Thymus (tissue), 11 donors: ENCODE data around the gene SEBOX. TPM values are rescaled to one million over a fixed set of nuclear protein-coding genes. Genes with fewer than 3 reads are reported as not detected.

Experiments
- DNase-seq, 9 donors: peaks; one replicate each; pipeline ENCODE4 v3.0.0-alpha.2; 2013; ENCODE audit warnings: low spot score in 9 of 9, low read depth in 6 of 9, missing footprints in 1 of 9
- H3K27ac ChIP-seq, 2 donors: one replicate each; pipeline ENCODE4 v1.5.1; 2013; ENCODE audit warnings: control low read depth in 1 of 2, low read depth in 1 of 2, low read length in 1 of 2, mild to moderate bottlenecking in 1 of 2, moderate library complexity in 1 of 2
- H3K27me3 ChIP-seq, 2 donors: one replicate each; pipeline ENCODE4 v1.5.1; 2013; ENCODE audit warnings: low read length in 1 of 2; ENCODE audit not compliant: control insufficient read depth in 2 of 2, insufficient read depth in 1 of 2
- H3K36me3 ChIP-seq, 2 donors: one replicate each; pipeline ENCODE4 v1.5.1; 2013; ENCODE audit warnings: low read length in 1 of 2, mild to moderate bottlenecking in 1 of 2, moderate library complexity in 1 of 2; ENCODE audit not compliant: control insufficient read depth in 2 of 2, insufficient read depth in 2 of 2
- H3K4me1 ChIP-seq, 2 donors: one replicate each; pipeline ENCODE4 v1.5.1; 2013; ENCODE audit warnings: low read length in 2 of 2; ENCODE audit not compliant: control insufficient read depth in 2 of 2, insufficient read depth in 2 of 2
- H3K4me3 ChIP-seq, 2 donors: one replicate each; pipeline ENCODE4 v1.5.1; 2013; ENCODE audit warnings: low read length in 2 of 2, control low read depth in 1 of 2, mild to moderate bottlenecking in 1 of 2
- H3K9me3 ChIP-seq, 2 donors: one replicate each; pipeline ENCODE4 v1.5.1; 2013; ENCODE audit warnings: low read length in 1 of 2, mild to moderate bottlenecking in 1 of 2; ENCODE audit not compliant: control insufficient read depth in 2 of 2, insufficient read depth in 1 of 2
- WGBS: extraction: QIAGEN DNeasy Blood & Tissue Kit; methylation state at CpG from one replicate; pipeline ENCODE4 v1.1.7; 2013; 5-methylcytosine and 5-hydroxymethylcytosine counted together
- polyA plus RNA-seq: library from polyadenylated mRNA; stranded (reverse); fragments of 200-250 nt; gene quantifications from one replicate; pipeline ENCODE4 v1.2.3, GENCODE V29; 2013
- total RNA-seq: library from RNA; stranded (reverse); fragments of 120-200 nt; gene quantifications from one replicate; pipeline ENCODE4 v1.2.4, GENCODE V29; 2013
- donor health status: healthy.

The SEBOX gene
- total and polyA plus RNA-seq, 2 donors, result not detected

DNA sequence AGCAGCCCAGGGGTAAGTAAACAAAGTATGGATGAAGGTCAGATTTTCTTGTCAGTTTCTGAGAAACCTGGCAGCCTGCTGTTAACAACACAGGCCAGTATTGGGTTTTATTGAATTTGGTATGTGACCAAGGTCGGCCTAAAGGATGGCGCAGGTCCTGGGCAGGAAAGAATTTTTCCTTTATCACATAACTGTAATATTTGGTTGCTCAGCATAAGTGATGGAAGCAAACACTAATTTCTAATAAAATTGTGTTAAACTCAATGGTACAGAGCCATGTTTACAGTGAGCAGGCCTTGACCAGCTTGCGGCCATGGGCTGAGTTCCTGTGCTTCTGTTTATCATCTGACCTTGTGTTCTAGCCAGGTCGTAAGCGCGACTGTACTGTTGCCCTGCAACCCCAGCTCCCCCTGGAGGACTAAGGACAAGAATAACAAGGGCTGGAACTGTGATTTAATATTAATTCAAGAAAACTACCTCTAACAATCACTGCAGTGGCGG, 18.2 kb downstream of the SEBOX start:
- DNase-seq, result no peak
- H3K4me1 ChIP-seq, result peaks cover 15 to 16% of the 10 kb centered on the region in 2 donors
- no peak overlapping the region for H3K4me3 ChIP-seq
- H3K27me3 ChIP-seq, result no peaks in the 10 kb centered on the region
- peaks cover 85 to 98% of the 10 kb centered on the region in 2 donors for H3K36me3 ChIP-seq
- 94% methylated on average over 7 of the region's 7 CpGs for WGBS
- H3K27ac ChIP-seq, result no peak overlapping the region
- H3K9me3 ChIP-seq, result no peaks in the 10 kb centered on the region

- DNase-seq, result no peak
- Histone ChIP-seq H3K4me3 (no peak overlapping the region), H3K36me3 (peaks cover 85 to 98% of the 10 kb centered on the region in 2 donors), H3K4me1 (peaks cover 15 to 16% of the 10 kb centered on the region in 2 donors), H3K27me3 (no peaks in the 10 kb centered on the region), H3K27ac (no peak overlapping the region), H3K9me3 (no peaks in the 10 kb centered on the region)
- WGBS, result over 99% methylated on average over 2 of the region's 2 CpGs
Measured at GRCh38 chr17:28346199-28346580, 18.8 kb downstream of the SEBOX start.

DNA sequence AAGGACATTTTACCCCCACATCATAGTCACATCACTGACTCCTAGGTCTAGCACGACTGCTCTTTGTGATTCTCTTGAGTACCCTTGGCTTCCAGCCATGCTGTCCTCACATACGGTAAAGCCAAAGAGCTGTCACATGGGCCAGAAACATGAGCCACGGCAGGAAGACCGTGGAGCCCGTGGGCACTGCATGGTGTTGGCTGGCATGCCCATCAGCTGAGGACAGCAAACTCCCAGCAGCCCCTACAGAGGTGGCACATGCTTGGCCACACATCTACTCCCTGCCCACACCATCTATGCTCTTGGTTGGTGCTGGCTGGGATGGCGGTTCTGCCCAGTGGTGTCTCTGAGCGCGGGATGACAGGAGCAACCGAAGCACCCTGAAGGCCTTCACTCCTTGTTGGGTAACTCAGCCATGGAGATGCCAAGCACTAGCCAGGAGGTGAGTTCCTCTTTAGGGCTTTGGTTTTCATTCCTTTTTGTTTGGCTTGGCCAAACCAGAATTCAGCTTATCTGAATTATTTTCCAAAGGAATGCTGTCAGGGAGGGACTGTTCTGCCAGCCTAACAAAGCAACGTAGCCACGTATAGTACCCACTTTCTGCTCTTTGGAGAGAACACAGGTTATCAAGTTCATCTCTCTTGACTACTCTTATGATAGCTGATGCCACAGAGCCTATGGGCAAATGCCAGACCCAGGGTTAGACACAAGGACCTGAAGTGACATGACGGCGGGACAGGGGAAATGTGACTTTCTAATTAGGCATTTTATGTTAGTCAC, 19.4 kb downstream of the SEBOX start:
- H3K27ac ChIP-seq, result peak overlapping the region in 1 of 2 donors; percentile 64
- DNase-seq, result no peak
- peaks cover 84 to 97% of the 10 kb centered on the region in 2 donors for H3K36me3 ChIP-seq
- H3K4me3 ChIP-seq, result no peak overlapping the region
- WGBS, result 95% methylated on average over 13 of the region's 13 CpGs
- no peaks in the 10 kb centered on the region for H3K9me3 ChIP-seq
- H3K4me1 ChIP-seq, result peaks cover 15 to 16% of the 10 kb centered on the region in 2 donors
- H3K27me3 ChIP-seq, result no peaks in the 10 kb centered on the region

DNA sequence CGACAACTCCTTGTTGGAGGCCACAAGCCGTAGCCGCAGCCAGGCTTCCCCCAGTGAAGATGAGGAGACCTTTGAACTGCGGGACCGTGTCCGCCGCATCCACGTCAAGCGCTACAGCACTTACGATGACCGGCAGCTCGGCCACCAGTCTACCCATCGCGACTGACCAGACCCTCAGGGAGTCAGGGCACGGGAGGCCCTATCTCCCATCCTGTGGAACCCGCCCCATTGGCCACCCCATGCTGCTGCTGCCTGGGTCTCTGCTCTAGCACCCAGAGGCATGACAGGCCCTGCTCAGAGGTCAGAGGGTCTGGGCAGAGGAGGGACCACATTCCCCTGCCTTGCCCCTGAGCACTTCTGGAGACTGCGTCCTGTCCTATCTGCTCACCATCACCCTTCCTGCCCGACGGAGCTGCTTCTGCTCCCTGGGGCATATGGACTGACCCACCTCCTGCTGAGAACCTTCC, 20.5 kb downstream of the SEBOX start:
- peaks cover 81 to 95% of the 10 kb centered on the region in 2 donors for H3K36me3 ChIP-seq
- H3K4me3 ChIP-seq, result no peak overlapping the region
- H3K27ac ChIP-seq, result peak overlapping the region in 1 of 2 donors; percentile 62
- H3K9me3 ChIP-seq, result no peaks in the 10 kb centered on the region
- no peak for DNase-seq
- peaks cover 15 to 16% of the 10 kb centered on the region in 2 donors for H3K4me1 ChIP-seq
- H3K27me3 ChIP-seq, result no peaks in the 10 kb centered on the region
- 95% methylated on average over 19 of the region's 19 CpGs for WGBS

GRCh38 chr17:28344011-28344410, 21.0 kb downstream of the SEBOX start:
- DNase-seq, result no peak
- H3K36me3 ChIP-seq, result peaks cover 77 to 93% of the 10 kb centered on the region in 2 donors
- no peaks in the 10 kb centered on the region for H3K27me3 ChIP-seq
- no peaks in the 10 kb centered on the region for H3K9me3 ChIP-seq
- peak overlapping the region in 1 of 2 donors; percentile 65 for H3K27ac ChIP-seq
- WGBS, result 98% methylated on average over 9 of the region's 9 CpGs
- peaks cover 15 to 16% of the 10 kb centered on the region in 2 donors for H3K4me1 ChIP-seq
- H3K4me3 ChIP-seq, result no peak overlapping the region

GRCh38 chr17:28343491-28343932, 21.5 kb downstream of the SEBOX start:
- Histone ChIP-seq H3K27me3 (no peaks in the 10 kb centered on the region), H3K4me3 (no peak overlapping the region), H3K27ac (peak overlapping the region; percentile 38 to 65), H3K4me1 (peaks cover 15 to 16% of the 10 kb centered on the region in 2 donors), H3K36me3 (peaks cover 72 to 88% of the 10 kb centered on the region in 2 donors), H3K9me3 (no peaks in the 10 kb centered on the region)
- 62% methylated on average over 10 of the region's 10 CpGs for WGBS
- peak in 3 of 9 donors; percentile 30 to 65 (median 43) for DNase-seq

DNA sequence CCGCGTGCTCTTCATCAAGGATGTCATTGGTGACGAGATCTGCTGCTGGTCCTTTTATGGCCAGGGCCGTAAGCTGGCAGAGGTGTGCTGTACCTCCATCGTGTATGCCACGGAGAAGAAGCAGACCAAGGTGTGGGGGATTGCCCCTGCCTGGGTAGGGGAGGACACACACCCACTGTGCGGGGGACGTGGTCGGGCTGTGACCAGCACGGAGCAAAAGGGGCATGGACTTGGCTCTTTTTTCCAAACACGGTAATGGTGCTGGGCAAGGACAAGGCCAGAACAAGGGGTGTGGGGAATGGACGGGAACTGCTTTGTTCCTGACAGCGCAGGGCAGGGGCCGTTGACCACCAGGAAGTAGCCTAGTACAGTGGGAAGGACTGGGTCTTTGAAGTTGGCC, 22.7 kb downstream of the SEBOX start:
- no peak for DNase-seq
- peaks cover 15 to 16% of the 10 kb centered on the region in 2 donors for H3K4me1 ChIP-seq
- no peaks in the 10 kb centered on the region for H3K9me3 ChIP-seq
- no peak overlapping the region for H3K4me3 ChIP-seq
- no peaks in the 10 kb centered on the region for H3K27me3 ChIP-seq
- no peak overlapping the region for H3K27ac ChIP-seq
- H3K36me3 ChIP-seq, result peaks cover 63 to 76% of the 10 kb centered on the region in 2 donors
- WGBS, result 99% methylated on average over 14 of the region's 14 CpGs

DNA sequence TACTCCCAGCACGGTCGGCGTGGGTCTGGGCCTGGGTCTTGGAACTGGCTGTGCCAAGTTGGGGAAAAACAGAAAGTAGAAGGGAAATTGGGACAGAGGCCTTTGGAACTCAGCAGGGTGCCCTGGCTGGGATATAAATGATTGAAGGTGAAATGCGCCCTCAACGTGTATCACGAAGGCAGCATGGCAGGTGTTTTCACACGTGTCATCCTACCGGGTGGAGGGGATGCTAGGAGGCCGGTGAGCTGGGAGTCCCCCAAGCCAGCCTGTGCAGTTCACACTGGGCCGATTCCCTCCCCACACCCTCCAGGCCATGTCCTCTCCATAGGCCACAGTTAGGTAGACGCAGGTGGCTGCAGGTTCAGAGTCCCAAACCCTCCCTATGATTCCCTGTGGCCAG, 23.5 kb downstream of the SEBOX start:
- 98% methylated on average over 11 of the region's 11 CpGs for WGBS
- Histone ChIP-seq H3K27ac (no peak overlapping the region), H3K4me3 (no peak overlapping the region), H3K9me3 (no peaks in the 10 kb centered on the region), H3K36me3 (peaks cover 56 to 68% of the 10 kb centered on the region in 2 donors), H3K27me3 (no peaks in the 10 kb centered on the region), H3K4me1 (peaks cover 19 to 22% of the 10 kb centered on the region in 2 donors)
- DNase-seq, result no peak

- no peaks in the 10 kb centered on the region for H3K27me3 ChIP-seq
- DNase-seq, result no peak
- 97% methylated on average over 6 of the region's 6 CpGs for WGBS
- no peaks in the 10 kb centered on the region for H3K9me3 ChIP-seq
- H3K27ac ChIP-seq, result no peak overlapping the region
- no peak overlapping the region for H3K4me3 ChIP-seq
- peaks cover 46 to 57% of the 10 kb centered on the region in 2 donors for H3K36me3 ChIP-seq
- H3K4me1 ChIP-seq, result peaks cover 23% of the 10 kb centered on the region in 2 donors
Measured at GRCh38 chr17:28340374-28340773, 24.6 kb downstream of the SEBOX start.
